Measurements from ENCODE around the gene PRDX6. TPM values are rescaled to one million over a fixed set of nuclear protein-coding genes. Genes with fewer than 3 reads are reported as not detected.

The PRDX6 gene
- total RNA-seq, 1 donor from 2014 or later = 201 TPM

DNA sequence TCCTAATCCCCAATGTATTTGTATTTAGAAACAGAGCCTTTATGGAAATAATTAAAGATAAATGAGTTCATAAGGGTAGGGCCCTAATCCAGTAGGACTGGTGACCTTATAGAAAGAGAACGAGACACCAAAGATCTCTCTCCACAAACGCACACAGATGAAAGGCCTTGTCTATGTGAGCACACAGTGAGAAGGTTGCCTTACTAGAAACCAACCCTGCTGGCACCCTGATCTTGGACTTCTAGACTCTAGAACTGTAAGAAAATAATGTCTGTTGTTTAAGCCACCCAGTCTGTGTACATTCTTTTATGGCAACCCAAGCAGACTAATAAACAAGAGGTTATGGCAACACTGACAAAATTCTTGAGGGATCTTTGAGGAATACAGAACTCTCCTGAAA is 44.8 kb upstream of the PRDX6 start:
- H3K4me1 ChIP-seq = peaks cover 21% of the 10 kb centered on the region
- H3K27ac ChIP-seq = no peak overlapping the region
- no peaks in the 10 kb centered on the region for H3K27me3 ChIP-seq
- intact Hi-C loops (cut with DNase I) = loop anchor here (5.0 kb wide), 1 partner anchor 390 kb away; the partner anchor contains the start of genes CENPL and DARS2
- no peak for TF ChIP-seq CTCF (IDR thresholded peaks at IDR 0.05)
- no peaks in the 10 kb centered on the region for H3K9me3 ChIP-seq
- H3K4me3 ChIP-seq = no peak overlapping the region
- H3K36me3 ChIP-seq = no peaks in the 10 kb centered on the region
- ATAC-seq = no peak
- no peak for DNase-seq

DNA sequence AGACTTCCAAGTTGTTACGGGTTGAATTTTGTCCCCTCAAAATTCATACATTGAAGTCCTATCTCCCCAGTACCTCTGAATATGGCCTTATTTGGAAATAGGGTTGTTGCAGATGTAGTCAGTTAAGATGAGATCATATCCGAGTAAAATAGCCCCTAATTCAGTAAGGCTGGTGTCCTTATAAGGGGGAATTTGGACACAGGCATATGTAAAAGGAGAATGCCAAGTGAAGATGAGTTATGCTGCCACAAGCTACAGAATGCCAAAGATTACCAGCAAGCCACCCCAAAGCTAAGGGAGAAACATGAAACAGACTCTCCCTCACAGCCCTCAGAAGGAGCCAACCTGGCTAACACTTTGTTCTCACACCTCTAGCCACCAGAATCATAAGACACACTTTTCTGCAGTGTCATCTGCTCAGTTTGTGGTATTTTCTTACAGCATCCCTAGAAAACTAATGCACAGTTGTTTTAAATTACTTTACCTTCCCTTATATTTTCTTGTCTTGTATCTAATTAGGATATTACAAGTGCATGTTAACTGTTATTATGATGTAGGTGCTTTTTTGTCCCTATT is 43.3 kb upstream of the PRDX6 start:
- intact Hi-C loops (cut with DNase I) = loop anchor here (5.0 kb wide), 1 partner anchor 388 kb away; the partner anchor contains the start of genes CENPL and DARS2

GRCh38 chr1:173436841-173437428 is 40.2 kb upstream of the PRDX6 start:
- Histone ChIP-seq H3K9me3 (no peaks in the 10 kb centered on the region), H3K27ac (no peak overlapping the region), H3K4me1 (no peaks in the 10 kb centered on the region), H3K36me3 (no peaks in the 10 kb centered on the region), H3K4me3 (no peak overlapping the region), H3K27me3 (no peaks in the 10 kb centered on the region)
- ATAC-seq (no peak), DNase-seq (no peak)
- intact Hi-C loops (cut with DNase I) = no loop called here
- TF ChIP-seq CTCF (IDR thresholded peaks at IDR 0.05) = no peak

More for the DNA sequence above, 43.3 kb upstream of the PRDX6 start:
- H3K36me3 ChIP-seq = no peaks in the 10 kb centered on the region
- no peak overlapping the region for H3K27ac ChIP-seq
- no peak for ATAC-seq
- no peaks in the 10 kb centered on the region for H3K9me3 ChIP-seq
- H3K4me3 ChIP-seq = no peak overlapping the region
- no peak for TF ChIP-seq CTCF (IDR thresholded peaks at IDR 0.05)
- no peaks in the 10 kb centered on the region for H3K27me3 ChIP-seq
- no peak for DNase-seq
- H3K4me1 ChIP-seq = peaks cover 21% of the 10 kb centered on the region

DNA sequence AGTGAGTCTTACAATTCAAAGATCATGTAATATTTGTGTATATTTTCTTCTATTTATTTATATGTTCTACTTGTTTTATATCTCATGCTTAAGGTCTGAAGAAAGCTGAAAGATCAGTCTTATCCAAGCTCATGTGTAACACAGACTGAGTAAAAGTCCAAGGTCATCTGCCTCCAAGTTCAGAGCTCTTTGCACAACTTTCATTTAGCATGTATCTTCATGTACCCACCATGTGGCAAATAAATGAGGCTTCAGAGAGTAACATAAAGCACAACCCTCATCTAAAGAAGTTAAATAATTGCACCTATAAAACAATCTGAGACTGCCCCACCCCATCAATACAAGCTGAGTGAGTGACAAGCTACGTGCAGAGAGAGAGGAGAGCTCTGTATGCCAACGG is 38.5 kb upstream of the PRDX6 start:
- no peak overlapping the region for H3K4me3 ChIP-seq
- H3K9me3 ChIP-seq = no peaks in the 10 kb centered on the region
- no peak overlapping the region for H3K27ac ChIP-seq
- TF ChIP-seq CTCF (IDR thresholded peaks at IDR 0.05) = no peak
- no peaks in the 10 kb centered on the region for H3K27me3 ChIP-seq
- no peak for ATAC-seq
- H3K36me3 ChIP-seq = no peaks in the 10 kb centered on the region
- peaks cover 2% of the 10 kb centered on the region for H3K4me1 ChIP-seq
- intact Hi-C loops (cut with DNase I) = no loop called here
- DNase-seq = no peak

DNA sequence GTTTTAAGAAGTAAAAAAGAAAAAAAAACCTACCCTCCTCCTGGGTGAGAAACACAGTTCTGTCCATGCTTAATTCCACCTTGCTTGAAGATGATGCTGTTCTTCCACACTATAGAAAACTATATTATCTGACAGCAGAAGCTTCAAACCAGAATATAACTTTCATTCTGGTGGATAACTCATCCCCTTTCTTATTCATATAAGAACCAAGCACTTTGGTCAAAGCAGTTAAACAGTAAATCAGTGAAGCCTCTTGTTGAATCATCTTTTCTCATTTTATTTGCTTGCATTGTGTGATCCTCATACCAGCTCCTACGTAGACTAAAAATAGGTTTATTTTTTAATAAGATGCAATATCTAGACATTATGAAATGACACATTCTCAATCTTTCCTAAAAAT is 36.7 kb upstream of the PRDX6 start:
- no peak for TF ChIP-seq CTCF (IDR thresholded peaks at IDR 0.05)
- no peak overlapping the region for H3K4me3 ChIP-seq
- ATAC-seq (no peak), DNase-seq (no peak)
- no peaks in the 10 kb centered on the region for H3K27me3 ChIP-seq
- H3K9me3 ChIP-seq = no peaks in the 10 kb centered on the region
- intact Hi-C loops (cut with DNase I) = no loop called here
- no peaks in the 10 kb centered on the region for H3K36me3 ChIP-seq
- H3K4me1 ChIP-seq = peaks cover 4% of the 10 kb centered on the region
- no peak overlapping the region for H3K27ac ChIP-seq
